Mesendoderm (in vitro differentiated cells): ENCODE results near the gene SKA3.

Source experiments
- DNase-seq: peaks from one replicate; pipeline ENCODE4 v3.0.0; 2013
- H2AK5ac ChIP-seq: 2 replicates; pipeline ENCODE4 v1.6.1; 2013; ENCODE audit warnings: low read length, inconsistent platforms
- H2BK120ac ChIP-seq: 2 replicates; pipeline ENCODE4 v1.6.1; 2013; ENCODE audit warnings: low read depth, mild to moderate bottlenecking, low read length, moderate library complexity, mixed read lengths
- H2BK15ac ChIP-seq: replicated peaks from 2 replicates; pipeline ENCODE4 v1.6.1; 2013; ENCODE audit warnings: low read depth, mild to moderate bottlenecking, moderate library complexity
- H2BK5ac ChIP-seq: 2 replicates; pipeline ENCODE4 v1.6.1; 2013; ENCODE audit warnings: low read length, inconsistent platforms
- H3K18ac ChIP-seq: 2 replicates; pipeline ENCODE4 v1.6.1; 2013; ENCODE audit warnings: mild to moderate bottlenecking, low read length, mixed read lengths
- H3K23ac ChIP-seq: one replicate; pipeline ENCODE4 v1.6.1; 2013; ENCODE audit warnings: low read length
- H3K27ac ChIP-seq: 2 replicates; pipeline ENCODE4 v1.5.1; 2013; ENCODE audit warnings: low read depth, mild to moderate bottlenecking, inconsistent platforms, low read length, moderate library complexity
- H3K27me3 ChIP-seq: 2 replicates; pipeline ENCODE4 v1.6.1; 2013; ENCODE audit warnings: low read length, control low read depth, mild to moderate bottlenecking, inconsistent platforms; ENCODE audit not compliant: insufficient read depth, poor library complexity
- H3K36me3 ChIP-seq: 2 replicates; pipeline ENCODE4 v1.6.1; 2013; ENCODE audit warnings: low read length, inconsistent platforms; ENCODE audit not compliant: control insufficient read depth, insufficient read depth
- H3K4ac ChIP-seq: one replicate; pipeline ENCODE4 v1.6.1; 2013; ENCODE audit warnings: low read depth, mild to moderate bottlenecking, low read length, moderate library complexity
- H3K4me1 ChIP-seq: 2 replicates; pipeline ENCODE4 v1.6.1; 2013; ENCODE audit warnings: low read depth, low read length, inconsistent platforms; ENCODE audit not compliant: control insufficient read depth
- H3K4me2 ChIP-seq: 2 replicates; pipeline ENCODE4 v1.6.1; 2013; ENCODE audit warnings: low read length
- H3K4me3 ChIP-seq: 2 replicates; pipeline ENCODE4 v1.5.1; 2013; ENCODE audit warnings: mild to moderate bottlenecking, low read length
- H3K56ac ChIP-seq: one replicate; pipeline ENCODE4 v1.6.1; 2013; ENCODE audit warnings: low read length
- H3K79me1 ChIP-seq: 2 replicates; pipeline ENCODE4 v1.6.1; 2013; ENCODE audit warnings: low read length, inconsistent platforms
- H3K79me2 ChIP-seq: 2 replicates; pipeline ENCODE4 v1.6.1; 2013; ENCODE audit warnings: mild to moderate bottlenecking, low read length; ENCODE audit not compliant: control insufficient read depth, insufficient read depth
- H3K9ac ChIP-seq: 2 replicates; pipeline ENCODE4 v1.6.1; 2013; ENCODE audit warnings: low read length, inconsistent platforms
- H4K5ac ChIP-seq: one replicate; pipeline ENCODE4 v1.6.1; 2013; ENCODE audit warnings: low read length
- H4K8ac ChIP-seq: one replicate; pipeline ENCODE4 v1.6.1; 2013; ENCODE audit warnings: low read depth, mild to moderate bottlenecking, control low read depth, low read length, moderate library complexity
- WGBS: extraction: QIAGEN DNeasy Blood & Tissue Kit; methylation state at CpG from one replicate; pipeline ENCODE4 v1.1.7; 2013; ENCODE audit warnings: low lambda C conversion rate, missing lambda C conversion rate; ENCODE audit not compliant: insufficient coverage; ENCODE audit errors: extremely low coverage; 5-methylcytosine and 5-hydroxymethylcytosine counted together

SKA3 gene

DNA sequence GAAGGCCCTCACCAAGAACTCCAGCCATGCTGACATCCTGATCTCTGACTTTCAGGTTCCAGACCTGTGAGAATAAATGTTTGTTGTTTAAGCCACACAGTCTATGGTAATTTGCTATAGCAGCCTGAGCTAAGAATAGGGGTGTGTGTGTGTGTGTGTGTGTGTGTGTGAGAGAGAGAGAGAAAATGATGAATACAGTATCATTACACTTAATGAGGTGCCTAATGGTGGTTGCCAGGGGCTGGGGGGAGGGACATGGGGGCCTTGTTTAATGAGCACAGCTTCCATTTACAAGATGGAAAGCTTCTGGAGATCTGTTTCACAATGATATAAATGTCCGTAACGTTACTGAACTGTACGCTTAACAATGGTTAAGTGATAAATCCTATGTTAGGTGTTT lies 61.1 kb downstream of the SKA3 start:
- no peak overlapping the region for H3K4me2 ChIP-seq
- no peak for DNase-seq
- WGBS, result no CpG with 5 or more reads among the region's 3 CpGs
- no peaks in the 10 kb centered on the region for H3K36me3 ChIP-seq
- H4K5ac ChIP-seq, result no peak overlapping the region
- no peak overlapping the region for H2BK15ac ChIP-seq
- no peak overlapping the region for H4K8ac ChIP-seq
- H3K79me1 ChIP-seq, result no peaks in the 10 kb centered on the region
- H2BK120ac ChIP-seq, result no peak overlapping the region
- H3K4ac ChIP-seq, result no peak overlapping the region
- no peak overlapping the region for H2BK5ac ChIP-seq
- no peak overlapping the region for H3K23ac ChIP-seq
- H2AK5ac ChIP-seq, result no peak overlapping the region
- no peaks in the 10 kb centered on the region for H3K4me1 ChIP-seq
- no peaks in the 10 kb centered on the region for H3K27me3 ChIP-seq
- no peak overlapping the region for H3K9ac ChIP-seq
- H3K79me2 ChIP-seq, result no peaks in the 10 kb centered on the region
- no peak overlapping the region for H3K56ac ChIP-seq
- H3K18ac ChIP-seq, result no peak overlapping the region
- no peak overlapping the region for H3K27ac ChIP-seq
- no peak overlapping the region for H3K4me3 ChIP-seq

GRCh38 chr13:21111546-21111945 lies 64.8 kb downstream of the SKA3 start:
- Histone ChIP-seq H3K27me3 (no peaks in the 10 kb centered on the region), H3K79me1 (no peaks in the 10 kb centered on the region), H4K5ac (no peak overlapping the region), H3K4me2 (no peak overlapping the region), H3K23ac (no peak overlapping the region), H3K27ac (no peak overlapping the region), H4K8ac (no peak overlapping the region), H3K4me1 (no peaks in the 10 kb centered on the region), H2BK15ac (no peak overlapping the region), H2AK5ac (no peak overlapping the region), H3K79me2 (no peaks in the 10 kb centered on the region), H3K56ac (no peak overlapping the region), H3K36me3 (no peaks in the 10 kb centered on the region), H2BK5ac (no peak overlapping the region), H3K4me3 (no peak overlapping the region), H2BK120ac (no peak overlapping the region), H3K4ac (no peak overlapping the region), H3K18ac (no peak overlapping the region), H3K9ac (no peak overlapping the region)
- no peak for DNase-seq
- WGBS, result no CpG with 5 or more reads among the region's 8 CpGs

GRCh38 chr13:21109168-21109567 lies 67.2 kb downstream of the SKA3 start:
- Histone ChIP-seq H2AK5ac (no peak overlapping the region), H3K56ac (no peak overlapping the region), H3K36me3 (no peaks in the 10 kb centered on the region), H3K4me3 (no peak overlapping the region), H4K5ac (no peak overlapping the region), H3K18ac (no peak overlapping the region), H3K79me2 (no peaks in the 10 kb centered on the region), H4K8ac (no peak overlapping the region), H3K79me1 (no peaks in the 10 kb centered on the region), H3K9ac (no peak overlapping the region), H3K27me3 (no peaks in the 10 kb centered on the region), H3K27ac (no peak overlapping the region), H3K23ac (no peak overlapping the region), H3K4me2 (no peak overlapping the region), H2BK5ac (no peak overlapping the region), H2BK120ac (no peak overlapping the region), H2BK15ac (no peak overlapping the region), H3K4me1 (no peaks in the 10 kb centered on the region), H3K4ac (no peak overlapping the region)
- DNase-seq, result no peak
- no CpG with 5 or more reads among the region's 7 CpGs for WGBS

DNA sequence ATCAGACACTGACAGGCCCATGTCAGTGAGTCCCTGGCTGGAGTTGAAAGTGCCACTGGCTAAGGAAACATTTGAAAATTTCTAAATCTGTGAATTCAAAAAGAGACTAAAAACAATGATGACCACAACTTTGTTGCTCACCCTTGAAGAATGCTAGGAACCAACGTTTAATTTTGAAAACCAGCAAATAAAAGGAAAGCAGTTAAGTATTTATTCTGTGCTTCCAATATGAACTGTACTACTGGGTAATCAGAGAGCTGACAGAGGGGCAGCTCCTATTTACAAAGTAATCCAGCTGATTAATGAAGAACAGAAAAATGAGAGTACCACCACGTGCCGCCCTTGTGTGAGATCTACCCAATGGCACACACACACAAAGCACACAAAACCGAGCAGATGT lies 70.3 kb downstream of the SKA3 start:
- no peak overlapping the region for H4K8ac ChIP-seq
- H3K27me3 ChIP-seq, result no peaks in the 10 kb centered on the region
- no peak overlapping the region for H3K4ac ChIP-seq
- no peak overlapping the region for H3K23ac ChIP-seq
- DNase-seq, result no peak
- H3K4me2 ChIP-seq, result no peak overlapping the region
- no peaks in the 10 kb centered on the region for H3K79me2 ChIP-seq
- no peak overlapping the region for H2BK5ac ChIP-seq
- H4K5ac ChIP-seq, result no peak overlapping the region
- H3K18ac ChIP-seq, result no peak overlapping the region
- no peak overlapping the region for H2BK15ac ChIP-seq
- H3K4me1 ChIP-seq, result no peaks in the 10 kb centered on the region
- WGBS, result no CpG with 5 or more reads among the region's 4 CpGs
- H3K4me3 ChIP-seq, result no peak overlapping the region
- H2AK5ac ChIP-seq, result no peak overlapping the region
- H3K79me1 ChIP-seq, result no peaks in the 10 kb centered on the region
- no peaks in the 10 kb centered on the region for H3K36me3 ChIP-seq
- H3K9ac ChIP-seq, result no peak overlapping the region
- no peak overlapping the region for H3K56ac ChIP-seq
- H3K27ac ChIP-seq, result no peak overlapping the region
- no peak overlapping the region for H2BK120ac ChIP-seq

DNA sequence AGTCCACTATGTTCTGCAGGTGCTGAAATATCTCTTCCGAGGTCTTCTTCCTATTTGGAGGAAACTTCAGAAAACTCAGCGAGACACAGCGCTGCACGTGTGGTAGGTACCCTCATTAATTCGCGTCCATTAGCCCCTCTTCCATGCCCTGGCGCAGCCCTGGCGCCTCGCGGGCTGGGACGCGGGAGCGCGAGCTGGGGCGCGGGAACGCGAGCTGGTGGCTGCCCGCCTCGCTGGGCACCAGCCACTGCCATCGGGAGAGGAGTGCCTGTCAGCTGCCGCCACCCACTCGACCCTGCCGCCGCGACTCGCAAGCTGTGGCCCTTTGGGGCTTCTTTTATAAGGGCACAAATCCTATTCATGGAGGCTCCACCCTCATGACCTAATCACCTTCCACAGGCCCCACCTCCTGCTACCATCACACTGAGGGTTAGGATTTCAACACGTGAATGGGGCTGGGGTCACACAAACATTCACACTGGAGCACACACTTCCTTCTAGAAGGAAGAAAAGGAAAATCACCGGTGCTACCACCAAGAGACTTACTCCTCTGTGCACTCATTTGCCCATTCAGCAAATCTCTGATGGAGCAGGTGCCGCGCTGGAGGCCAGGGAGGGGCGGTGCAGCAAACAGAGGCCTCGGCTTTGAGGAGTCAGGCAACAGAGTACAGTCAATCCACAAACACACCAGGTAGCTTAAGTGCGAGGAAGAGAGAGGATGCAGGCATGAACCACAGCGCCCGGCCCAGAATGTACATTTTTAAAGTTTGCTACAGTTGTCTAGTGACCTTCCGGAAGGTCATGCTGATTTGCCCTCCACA lies 71.9 kb downstream of the SKA3 start:
- Histone ChIP-seq H3K4me3 (no peak overlapping the region), H3K4me1 (no peaks in the 10 kb centered on the region), H3K4ac (no peak overlapping the region), H3K27ac (no peak overlapping the region), H2AK5ac (no peak overlapping the region), H4K8ac (no peak overlapping the region), H3K18ac (no peak overlapping the region), H3K79me2 (no peaks in the 10 kb centered on the region), H3K27me3 (no peaks in the 10 kb centered on the region), H3K4me2 (no peak overlapping the region), H2BK15ac (no peak overlapping the region), H2BK5ac (no peak overlapping the region), H4K5ac (no peak overlapping the region), H2BK120ac (no peak overlapping the region), H3K56ac (no peak overlapping the region), H3K79me1 (no peaks in the 10 kb centered on the region), H3K9ac (no peak overlapping the region), H3K23ac (no peak overlapping the region), H3K36me3 (no peaks in the 10 kb centered on the region)
- WGBS, result no CpG with 5 or more reads among the region's 37 CpGs
- DNase-seq, result no peak
